Prostate gland (tissue), 2 donors: Measurements from ENCODE around the gene SH2D4B.

Source experiments
- POLR2A ChIP-seq: fragments of 450-650 bp; IDR thresholded peaks from one replicate; pipeline ENCODE4 v1.6.1; 2016; ENCODE audit warnings: antibody characterized with exemption, mild to moderate bottlenecking
- TF ChIP-seq, protein P1 (sequence below), 4 experiments: fragments of 200-600 bp in 2 of 4; fragments of 450-650 bp in 2 of 4; sonication (generic) in 2 of 4; IDR thresholded peaks; 1 replicate in 3 of 4; 2 replicates in 1 of 4; pipeline ENCODE4 v1.5.1; 2016 to 2019; ENCODE audit warnings: antibody characterized with exemption in 4 of 4, mild to moderate bottlenecking in 2 of 4, moderate library complexity in 2 of 4

DNA sequence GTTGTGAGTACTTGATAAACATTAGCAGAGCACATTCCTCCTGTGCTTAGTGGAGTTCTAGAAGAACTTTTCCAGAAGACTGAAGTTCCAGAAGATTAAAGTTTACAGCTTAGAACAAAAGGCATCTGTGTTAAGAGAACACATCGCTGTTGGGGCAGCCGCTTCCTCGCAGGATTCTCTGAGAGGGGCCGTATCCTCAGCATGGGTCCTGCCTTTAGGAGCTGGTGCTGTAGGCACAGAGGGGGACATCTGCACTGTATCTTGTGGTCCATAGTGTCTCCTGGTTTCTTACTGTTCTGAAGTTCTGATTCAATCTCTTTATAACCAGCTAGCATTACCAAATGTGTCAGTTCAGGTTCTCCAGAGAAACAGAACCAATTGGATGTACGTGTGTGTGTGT is 16.3 kb downstream of the SH2D4B start:
- TF ChIP-seq, protein P1, sequence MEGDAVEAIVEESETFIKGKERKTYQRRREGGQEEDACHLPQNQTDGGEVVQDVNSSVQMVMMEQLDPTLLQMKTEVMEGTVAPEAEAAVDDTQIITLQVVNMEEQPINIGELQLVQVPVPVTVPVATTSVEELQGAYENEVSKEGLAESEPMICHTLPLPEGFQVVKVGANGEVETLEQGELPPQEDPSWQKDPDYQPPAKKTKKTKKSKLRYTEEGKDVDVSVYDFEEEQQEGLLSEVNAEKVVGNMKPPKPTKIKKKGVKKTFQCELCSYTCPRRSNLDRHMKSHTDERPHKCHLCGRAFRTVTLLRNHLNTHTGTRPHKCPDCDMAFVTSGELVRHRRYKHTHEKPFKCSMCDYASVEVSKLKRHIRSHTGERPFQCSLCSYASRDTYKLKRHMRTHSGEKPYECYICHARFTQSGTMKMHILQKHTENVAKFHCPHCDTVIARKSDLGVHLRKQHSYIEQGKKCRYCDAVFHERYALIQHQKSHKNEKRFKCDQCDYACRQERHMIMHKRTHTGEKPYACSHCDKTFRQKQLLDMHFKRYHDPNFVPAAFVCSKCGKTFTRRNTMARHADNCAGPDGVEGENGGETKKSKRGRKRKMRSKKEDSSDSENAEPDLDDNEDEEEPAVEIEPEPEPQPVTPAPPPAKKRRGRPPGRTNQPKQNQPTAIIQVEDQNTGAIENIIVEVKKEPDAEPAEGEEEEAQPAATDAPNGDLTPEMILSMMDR (IDR thresholded peaks at IDR 0.05): no peak
- TF ChIP-seq POLR2A: no peak
